Dermis blood vessel endothelial cell (primary cell): Measurements from ENCODE around the gene GRAP. TPM values are rescaled to one million over a fixed set of nuclear protein-coding genes. Genes with fewer than 3 reads are reported as not detected.

Source experiments
- DNase-seq: peaks from one replicate; pipeline ENCODE4 v3.0.0; 2010
- total RNA-seq: library from RNA; depleted of rRNA; stranded (reverse); fragments of >200 nt; gene quantifications from 2 replicates; pipeline ENCODE4 v1.2.3, GENCODE V29; 2014

GRAP gene
- total RNA-seq, 1 donor from 2014 or later = 150 TPM

DNA sequence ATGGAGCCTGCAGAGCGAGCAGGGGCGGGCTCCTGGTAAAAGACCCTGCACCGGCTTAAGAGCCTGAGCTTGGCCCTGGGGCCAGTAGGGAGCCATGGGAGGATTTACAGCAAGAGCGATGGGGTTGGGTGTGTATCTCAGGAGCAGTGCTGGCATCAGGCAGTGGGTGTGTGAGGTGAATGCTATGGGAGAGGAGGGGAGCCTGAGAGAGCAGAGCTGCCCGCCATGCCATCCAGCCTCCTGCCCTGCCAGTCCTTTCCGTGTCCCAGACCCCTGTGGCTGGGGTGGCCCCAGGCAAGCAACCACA lies 65.5 kb downstream of the GRAP start:
- no peak for DNase-seq

DNA sequence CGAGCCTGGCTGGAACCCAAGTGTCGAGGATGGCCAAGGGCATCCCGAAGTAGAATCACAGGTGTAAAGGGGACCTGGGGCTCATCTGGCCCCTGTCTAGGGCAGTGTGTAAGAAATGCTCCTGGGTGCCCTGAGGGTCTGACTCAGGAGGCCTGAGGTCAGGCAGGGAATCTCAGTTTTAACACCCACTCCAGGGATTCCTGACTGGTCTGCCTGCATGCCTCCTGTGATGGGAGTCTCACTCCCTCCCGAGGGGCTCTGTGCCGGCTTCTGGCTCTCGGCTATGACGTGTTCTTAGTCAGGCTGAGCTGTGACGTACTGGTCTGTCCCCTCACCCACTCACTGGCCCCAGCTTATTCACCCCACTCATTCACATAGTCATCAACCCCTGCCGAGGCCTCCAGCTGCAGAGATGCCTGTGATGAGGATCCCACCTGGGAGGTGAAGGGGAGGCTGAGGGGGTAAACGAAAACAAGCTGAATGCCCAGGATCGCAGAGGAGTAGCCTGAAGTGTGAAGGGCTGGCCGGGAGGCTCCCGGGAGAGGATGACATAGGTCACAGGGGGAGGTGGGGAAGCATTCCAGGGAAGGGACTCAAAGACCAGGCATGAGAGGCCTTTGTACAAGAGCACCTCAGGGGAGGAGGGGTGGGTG lies 65.9 kb downstream of the GRAP start:
- no peak for DNase-seq

DNA sequence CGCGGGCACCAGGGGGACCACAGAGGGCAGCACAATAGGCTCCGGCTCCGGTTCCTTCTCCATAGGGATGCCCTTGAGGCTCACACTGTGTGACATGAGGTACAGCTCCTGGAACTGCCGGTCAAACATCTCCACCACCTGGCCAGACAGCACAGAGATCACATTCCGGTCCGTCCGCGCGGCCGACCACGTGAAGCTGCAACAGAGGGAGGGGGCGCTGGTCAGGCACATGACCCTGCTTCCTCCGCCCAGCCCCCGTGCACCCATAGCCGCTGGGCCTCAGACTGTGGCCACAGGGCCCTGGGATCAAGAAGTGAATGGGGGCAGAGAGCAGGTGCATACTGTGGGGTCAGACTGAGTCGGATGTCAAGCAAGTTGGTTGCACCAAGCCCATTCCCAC lies 68.1 kb downstream of the GRAP start:
- DNase-seq = no peak

DNA sequence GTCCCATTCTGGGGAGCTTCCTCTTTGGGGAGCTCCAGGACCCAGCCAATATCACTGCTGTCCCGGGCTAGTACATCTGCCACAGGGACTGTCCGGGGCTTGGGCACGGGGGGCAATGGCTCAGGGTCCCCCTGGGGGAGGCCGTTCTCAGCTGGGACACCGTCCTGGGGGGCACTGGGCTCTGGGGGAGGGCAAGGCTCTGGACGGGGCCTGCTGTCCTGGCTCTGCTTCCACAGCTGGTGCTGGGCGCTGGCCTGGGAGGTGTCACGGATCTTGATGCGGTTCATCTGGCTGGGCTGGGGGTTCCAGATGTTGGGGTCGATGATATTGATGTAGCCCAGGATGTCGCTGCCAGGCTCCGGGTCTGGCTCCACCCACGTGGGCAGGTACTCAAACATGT lies 68.7 kb downstream of the GRAP start:
- DNase-seq = no peak

DNA sequence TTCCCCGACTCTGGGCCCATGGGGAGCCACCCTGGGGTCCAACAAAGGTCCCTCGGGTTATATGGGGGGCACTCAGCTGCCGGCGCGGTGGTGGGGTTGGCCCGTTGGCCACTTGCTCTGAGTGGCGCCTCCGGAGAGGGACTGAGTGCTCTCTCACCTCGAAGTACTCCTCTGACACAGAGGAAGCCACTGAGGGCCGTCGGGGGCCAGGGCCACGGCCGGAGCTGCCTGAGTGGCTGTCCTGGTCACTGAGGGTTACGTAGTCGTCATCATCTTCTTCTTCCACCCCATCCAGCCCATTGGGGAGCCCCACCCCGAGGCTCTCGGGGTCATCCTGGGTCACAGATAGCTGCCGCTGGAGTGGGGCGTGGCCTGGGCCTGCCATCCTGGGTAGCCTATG lies 69.1 kb downstream of the GRAP start:
- no peak for DNase-seq

DNA sequence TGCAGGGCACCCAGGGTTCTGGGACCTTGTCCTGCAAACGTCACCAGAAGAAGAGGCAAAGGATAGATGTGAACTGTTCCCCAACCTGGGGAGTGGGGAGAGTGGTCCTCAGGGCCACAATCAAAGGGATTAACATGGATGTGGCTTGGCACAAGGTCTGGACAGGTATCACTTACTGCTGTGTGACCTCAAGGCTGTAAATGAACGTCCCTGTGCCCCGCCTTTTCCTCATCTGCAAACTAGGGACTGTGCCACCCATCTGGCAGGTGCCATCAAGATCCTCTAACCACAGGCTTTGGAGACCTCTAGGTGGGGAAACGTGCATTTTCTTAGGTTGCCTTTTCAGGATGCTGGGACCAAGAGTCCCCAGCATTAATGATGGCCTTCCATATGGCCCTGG lies 69.7 kb downstream of the GRAP start:
- DNase-seq = no peak

DNA sequence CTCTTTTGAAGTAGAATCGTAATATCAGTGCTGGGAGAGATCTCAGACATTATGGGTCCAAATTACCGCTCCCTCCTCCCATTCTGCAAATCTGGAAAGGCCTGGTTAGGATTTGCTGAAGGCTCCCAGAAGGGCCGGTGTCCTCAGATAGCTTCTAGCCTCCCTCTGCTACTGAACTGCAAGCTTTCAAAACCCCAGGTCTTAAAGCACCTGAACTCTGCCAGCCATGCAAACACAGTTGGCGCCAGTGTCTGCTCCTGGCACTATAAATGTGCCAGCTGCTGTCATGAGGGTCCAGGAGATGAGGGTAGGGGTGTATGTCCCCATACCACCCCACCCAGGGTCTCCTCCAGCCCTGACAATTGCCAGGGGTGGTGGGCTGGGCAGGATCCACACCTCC lies 70.6 kb downstream of the GRAP start:
- DNase-seq = no peak

DNA sequence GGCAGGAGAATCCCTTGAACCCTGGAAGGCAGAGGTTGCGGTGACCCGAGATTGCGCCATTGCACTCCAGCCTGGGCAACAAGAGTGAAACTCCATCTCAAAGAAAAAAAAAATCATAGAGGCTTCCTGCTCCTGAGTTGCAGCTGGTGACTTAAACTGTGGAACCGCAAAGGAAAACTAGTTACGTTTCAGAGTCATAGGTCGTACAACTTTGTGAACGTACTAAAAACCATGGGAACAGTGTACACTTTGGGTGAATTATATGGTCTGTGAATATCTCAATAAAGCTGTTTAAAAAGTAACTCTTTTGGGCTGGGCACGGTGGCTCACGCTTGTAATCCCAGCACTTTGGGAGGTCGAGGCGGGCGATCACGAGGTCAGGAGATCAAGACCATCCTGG lies 71.2 kb downstream of the GRAP start:
- no peak for DNase-seq

DNA sequence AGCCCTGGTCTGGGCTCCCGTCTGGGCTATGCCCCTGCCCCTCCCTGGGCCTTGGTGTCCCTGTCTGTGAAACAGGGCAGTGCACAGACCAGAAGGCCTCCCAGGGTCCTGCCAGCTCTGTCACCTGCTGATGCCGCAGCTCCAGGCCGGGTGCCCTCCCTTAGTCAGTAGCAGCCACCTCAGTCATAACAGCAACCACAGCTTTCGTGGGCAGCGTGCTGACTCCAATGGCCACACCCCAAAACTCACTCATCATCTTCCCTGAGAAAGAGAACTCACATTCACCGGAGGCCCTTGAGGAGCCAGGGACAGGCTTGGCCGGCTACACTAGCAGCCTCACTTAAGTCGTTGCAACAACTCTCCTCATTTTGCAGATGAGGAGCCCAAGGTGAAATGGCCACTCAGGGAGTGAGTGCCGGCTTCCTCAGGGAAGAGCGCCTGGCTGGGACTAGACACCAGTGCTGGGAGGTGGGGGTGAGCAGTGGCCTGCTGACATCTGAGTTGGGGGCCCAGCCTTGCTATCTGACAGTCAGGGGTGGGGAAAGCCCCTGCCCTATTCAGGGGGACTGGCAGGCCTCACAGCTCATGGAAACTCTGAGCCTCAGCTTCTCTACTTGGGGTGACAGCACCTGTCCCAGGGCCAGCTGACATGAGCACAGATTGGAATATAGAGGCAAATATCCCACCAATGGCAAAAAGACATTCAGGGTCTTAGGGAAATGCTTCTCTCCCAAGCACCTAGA lies 72.2 kb downstream of the GRAP start:
- no peak for DNase-seq

DNA sequence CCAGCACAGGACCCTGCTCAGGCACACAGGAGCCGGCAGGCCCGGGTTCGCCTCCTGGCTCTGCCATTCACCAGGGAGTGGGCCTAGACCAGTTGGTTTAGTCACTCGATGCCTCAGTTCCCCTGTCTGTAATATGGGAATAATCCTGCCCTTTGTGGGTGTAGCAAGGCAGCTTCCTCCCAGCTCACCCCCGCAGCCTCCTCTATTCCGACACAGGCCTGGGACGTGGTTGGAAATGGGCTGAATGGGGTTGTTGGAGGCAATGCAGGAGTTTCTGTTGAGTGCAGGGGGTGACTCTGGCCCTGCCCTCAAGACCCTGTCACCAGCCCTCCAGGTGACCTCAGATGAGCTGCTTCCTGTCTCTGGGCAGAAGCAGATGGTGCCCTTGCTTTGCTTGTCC lies 75.0 kb downstream of the GRAP start:
- DNase-seq = no peak

Other genes starting within 250 kb of the GRAP start
- 50.4 and 51.9 TPM in 2 replicates for gene PRPSAP2, start 188.8 kb downstream of the GRAP start, total RNA-seq
- gene SLC5A10, start 94.8 kb downstream of the GRAP start, total RNA-seq = not detected in 2 replicates
- 12.9 and 15.1 TPM in 2 replicates for gene FAM83G, start 42.2 kb downstream of the GRAP start, total RNA-seq
- 17.2 and 36.1 TPM in 2 replicates for gene GRAPL, start 80.6 kb upstream of the GRAP start, total RNA-seq
- gene EPN2, start 190.4 kb upstream of the GRAP start, total RNA-seq = 31.1 and 34.2 TPM in 2 replicates